GM12873 (cell line): ENCODE results near the gene AP4E1.

ENCODE experiments used
- CTCF ChIP-seq: IDR thresholded peaks from 2 replicates; pipeline ENCODE4 v1.5.1; 2012; ENCODE audit warnings: low read depth, mild to moderate bottlenecking, moderate library complexity, low read length, control low read depth; ENCODE audit not compliant: insufficient read depth; ENCODE audit errors: missing control alignments

AP4E1 gene

GRCh38 chr15:50996641-50997040 is 88.2 kb downstream of the AP4E1 start:
- no peak for TF ChIP-seq CTCF

DNA sequence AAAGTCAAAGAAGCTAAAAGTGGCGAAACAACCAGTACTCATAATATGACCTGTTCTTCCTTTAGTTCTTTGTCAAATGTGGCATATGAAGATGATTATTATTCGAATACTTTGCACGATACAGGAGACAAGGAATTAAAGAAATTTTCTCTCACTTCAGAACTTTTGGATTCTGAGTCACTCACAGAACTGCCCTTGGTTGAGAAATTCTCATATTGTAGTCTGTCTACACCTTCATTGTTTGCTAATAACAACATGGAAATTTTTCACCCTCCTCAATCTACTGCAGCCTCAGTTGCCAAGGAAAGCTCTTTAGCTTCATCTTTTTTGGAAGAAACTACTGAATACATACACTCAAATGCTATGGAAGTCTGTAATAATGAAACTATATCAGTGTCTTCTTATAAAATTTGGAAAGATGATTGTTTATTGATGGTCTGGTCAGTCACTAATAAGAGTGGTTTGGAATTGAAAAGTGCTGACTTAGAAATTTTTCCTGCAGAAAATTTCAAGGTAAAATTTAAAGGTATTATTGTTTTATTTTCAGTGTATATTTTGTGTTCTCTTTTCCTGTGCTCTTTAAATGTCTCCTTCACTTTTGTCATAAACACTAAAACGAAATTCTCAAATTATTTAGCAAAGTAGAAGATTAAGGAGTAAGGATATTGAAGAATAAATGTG is 89.0 kb downstream of the AP4E1 start:
- TF ChIP-seq CTCF: no peak

DNA sequence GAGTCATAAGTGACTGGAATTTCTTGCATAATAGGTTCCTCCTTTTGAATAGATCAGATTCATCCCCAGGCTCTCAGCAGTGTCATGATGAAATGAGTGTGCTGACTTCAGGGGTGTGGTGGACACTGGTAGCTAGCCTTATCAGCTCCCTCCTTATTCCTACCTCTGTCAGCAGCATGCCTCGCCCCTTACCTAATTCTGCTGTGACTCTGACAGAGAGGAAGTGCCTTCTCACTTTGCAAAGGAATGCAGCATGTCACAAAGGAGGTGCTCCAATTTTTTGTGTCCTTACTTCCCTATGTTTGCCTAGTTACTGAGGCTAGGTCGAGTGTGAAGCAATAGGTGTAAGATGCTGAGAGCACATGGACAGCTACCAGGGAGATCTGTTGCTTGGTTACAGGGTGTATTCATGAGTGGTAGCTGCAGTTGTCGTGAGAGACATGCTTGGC is 95.6 kb downstream of the AP4E1 start:
- TF ChIP-seq CTCF: no peak

GRCh38 chr15:51006336-51006985 is 98.0 kb downstream of the AP4E1 start:
- no peak for TF ChIP-seq CTCF

DNA sequence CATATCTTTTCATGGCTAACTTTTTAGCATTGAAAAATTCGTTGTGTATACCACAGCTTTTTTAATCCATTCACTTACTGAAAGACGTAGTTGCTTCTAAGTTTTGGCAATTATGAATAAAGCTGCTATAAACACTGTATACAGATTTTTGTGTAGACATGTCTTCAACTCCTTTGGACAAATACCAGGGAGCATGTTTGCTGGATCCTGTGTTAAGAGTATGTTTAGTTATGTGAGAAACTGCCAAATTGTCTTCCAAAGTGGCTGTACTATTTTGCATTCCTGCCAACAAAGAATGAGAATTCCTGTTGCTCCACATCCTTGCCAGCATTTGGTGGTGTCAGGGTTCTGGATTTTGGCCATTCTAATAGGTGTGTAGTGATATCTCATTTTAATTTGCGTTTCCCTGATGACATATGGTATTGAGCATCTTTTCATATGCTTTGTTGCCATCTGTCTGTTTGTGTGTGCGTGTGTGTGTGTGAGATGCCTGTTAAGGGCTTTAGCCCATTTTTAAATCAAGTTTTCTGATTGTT is 98.7 kb downstream of the AP4E1 start:
- no peak for TF ChIP-seq CTCF

GRCh38 chr15:51011212-51011611 is 102.7 kb downstream of the AP4E1 start:
- no peak for TF ChIP-seq CTCF

DNA sequence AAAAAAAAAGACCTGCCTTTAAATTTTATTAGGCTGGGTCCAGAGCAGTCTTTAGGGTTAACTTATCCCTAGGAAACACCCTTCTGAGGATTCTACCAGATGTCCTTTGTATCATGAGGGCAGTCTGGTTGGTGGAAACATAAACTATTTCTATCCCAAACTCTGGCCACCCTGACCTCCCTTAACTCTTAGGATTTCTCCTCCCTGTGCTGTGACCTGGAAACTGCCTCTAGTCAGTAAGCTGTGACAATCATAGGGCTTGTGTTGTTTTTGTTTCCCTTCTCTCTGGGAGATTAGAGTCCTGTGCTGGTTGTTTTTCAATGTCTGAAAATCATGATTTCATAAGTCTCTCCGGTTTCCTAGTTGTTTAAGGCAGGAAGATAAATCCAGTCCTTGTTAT is 108.1 kb downstream of the AP4E1 start:
- TF ChIP-seq CTCF: no peak
